Peyer's patch (tissue), 4 donors: ENCODE results near the gene RBM4B. TPM values are rescaled to one million over a fixed set of nuclear protein-coding genes. Genes with fewer than 3 reads are reported as not detected.

Experiments
- DNase-seq, 3 donors: peaks; one replicate each; pipeline ENCODE4 v3.0.0-alpha.2; 2017 to 2019
- H3K27ac ChIP-seq, 4 donors: fragments of 200-600 bp; sonication (generic); one replicate each; pipeline ENCODE4 v1.5.1; 2016 to 2019
- H3K27me3 ChIP-seq, 2 donors: fragments of 200-600 bp; sonication (generic); one replicate each; pipeline ENCODE4 v1.5.1; 2019
- H3K36me3 ChIP-seq, 3 donors: fragments of 200-600 bp; sonication (generic); one replicate each; pipeline ENCODE4 v1.5.1; 2016 to 2019
- H3K4me1 ChIP-seq, 4 donors: fragments of 200-600 bp; sonication (generic); one replicate each; pipeline ENCODE4 v1.5.1; 2016 to 2019
- H3K4me3 ChIP-seq, 4 donors: fragments of 200-600 bp; sonication (generic); 1 replicate in 3 of 4; 2 replicates in 1 of 4; pipeline ENCODE4 v1.5.1; 2016 to 2019; ENCODE audit warnings: mild to moderate bottlenecking in 1 of 4
- H3K9me3 ChIP-seq, 4 donors: fragments of 200-600 bp; sonication (generic); one replicate each; pipeline ENCODE4 v1.5.1; 2016 to 2019; ENCODE audit warnings: mild to moderate bottlenecking in 1 of 4
- POLR2A ChIP-seq, 2 donors: fragments of 450-650 bp; IDR thresholded peaks; one replicate each; pipeline ENCODE4 v1.5.1; 2017; ENCODE audit warnings: antibody characterized with exemption in 2 of 2, mild to moderate bottlenecking in 2 of 2, moderate library complexity in 2 of 2
- total RNA-seq, 4 donors: library from RNA; depleted of rRNA; stranded (reverse); fragments of >200 nt; gene quantifications; one replicate each; pipeline ENCODE4 v1.1.0, GENCODE V29; 2016
- TF ChIP-seq, protein P1 (sequence below), 6 experiments: fragments of 450-650 bp in 4 of 6; fragments of 200-600 bp in 2 of 6; sonication (generic) in 1 of 6; IDR thresholded peaks; one replicate each; pipeline ENCODE4 v1.5.1; 2017 to 2019; ENCODE audit warnings: antibody characterized with exemption in 6 of 6, mild to moderate bottlenecking in 3 of 6, moderate library complexity in 1 of 6

Gene RBM4B
- total RNA-seq, 4 donors from 2014 or later, result 15.2 to 33.0 (median 21.7) TPM

DNA sequence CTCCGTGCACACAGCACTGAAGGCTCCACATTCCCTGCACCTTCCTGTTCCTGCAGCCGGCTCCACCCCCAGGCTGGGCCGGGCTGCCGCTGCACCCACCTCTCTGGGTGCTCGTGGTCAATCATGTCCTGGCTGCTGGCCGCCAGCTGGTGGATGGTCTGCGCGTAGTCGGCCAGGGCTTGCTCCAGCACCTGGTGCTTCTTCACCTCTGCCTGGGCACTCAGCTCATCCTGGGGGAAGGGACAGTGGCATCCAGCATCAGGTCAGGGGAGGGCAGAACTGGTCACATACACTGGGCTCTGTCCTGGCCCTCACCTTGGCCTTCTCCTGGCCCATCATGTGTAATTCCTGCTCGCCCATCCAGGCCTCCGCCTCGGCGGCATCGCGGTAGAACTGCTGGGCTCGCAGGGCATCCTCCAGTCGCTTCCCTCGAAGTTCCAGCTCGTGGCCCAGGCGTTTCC lies 15.2 kb upstream of the RBM4B start:
- Histone ChIP-seq H3K9me3 (no peaks in the 10 kb centered on the region), H3K27me3 (no peaks in the 10 kb centered on the region), H3K4me3 (no peak overlapping the region), H3K4me1 (no peaks in the 10 kb centered on the region), H3K27ac (no peak overlapping the region), H3K36me3 (no peaks in the 10 kb centered on the region)
- no peak for TF ChIP-seq POLR2A (IDR thresholded peaks at IDR 0.05)
- TF ChIP-seq, protein P1, sequence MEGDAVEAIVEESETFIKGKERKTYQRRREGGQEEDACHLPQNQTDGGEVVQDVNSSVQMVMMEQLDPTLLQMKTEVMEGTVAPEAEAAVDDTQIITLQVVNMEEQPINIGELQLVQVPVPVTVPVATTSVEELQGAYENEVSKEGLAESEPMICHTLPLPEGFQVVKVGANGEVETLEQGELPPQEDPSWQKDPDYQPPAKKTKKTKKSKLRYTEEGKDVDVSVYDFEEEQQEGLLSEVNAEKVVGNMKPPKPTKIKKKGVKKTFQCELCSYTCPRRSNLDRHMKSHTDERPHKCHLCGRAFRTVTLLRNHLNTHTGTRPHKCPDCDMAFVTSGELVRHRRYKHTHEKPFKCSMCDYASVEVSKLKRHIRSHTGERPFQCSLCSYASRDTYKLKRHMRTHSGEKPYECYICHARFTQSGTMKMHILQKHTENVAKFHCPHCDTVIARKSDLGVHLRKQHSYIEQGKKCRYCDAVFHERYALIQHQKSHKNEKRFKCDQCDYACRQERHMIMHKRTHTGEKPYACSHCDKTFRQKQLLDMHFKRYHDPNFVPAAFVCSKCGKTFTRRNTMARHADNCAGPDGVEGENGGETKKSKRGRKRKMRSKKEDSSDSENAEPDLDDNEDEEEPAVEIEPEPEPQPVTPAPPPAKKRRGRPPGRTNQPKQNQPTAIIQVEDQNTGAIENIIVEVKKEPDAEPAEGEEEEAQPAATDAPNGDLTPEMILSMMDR (IDR thresholded peaks at IDR 0.05), result no peak
- no peak for DNase-seq

DNA sequence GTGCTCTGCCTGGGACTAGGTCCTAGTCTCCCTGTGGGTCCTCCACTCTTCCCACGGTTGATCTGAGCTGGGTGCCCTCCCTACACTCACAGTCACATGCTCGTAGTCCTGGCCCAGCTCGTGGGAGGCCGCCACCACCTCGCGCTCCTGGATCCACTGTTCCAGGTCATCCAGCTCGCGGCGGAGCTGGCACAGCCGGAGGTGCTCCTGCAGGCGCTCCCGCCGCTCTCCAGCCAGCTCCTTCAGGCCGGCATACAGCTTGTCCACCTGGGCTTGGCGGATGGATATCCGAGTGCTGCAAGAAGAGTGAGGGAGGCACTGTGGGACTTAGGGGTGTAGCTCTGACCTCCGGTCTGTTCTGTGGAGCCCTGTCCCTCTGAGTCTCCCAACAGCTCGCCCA lies 14.8 kb upstream of the RBM4B start:
- no peaks in the 10 kb centered on the region for H3K4me1 ChIP-seq
- no peak overlapping the region for H3K4me3 ChIP-seq
- H3K9me3 ChIP-seq, result no peaks in the 10 kb centered on the region
- TF ChIP-seq POLR2A (IDR thresholded peaks at IDR 0.05), result no peak
- TF ChIP-seq, protein P1 (IDR thresholded peaks at IDR 0.05), result no peak
- no peaks in the 10 kb centered on the region for H3K27me3 ChIP-seq
- no peak for DNase-seq
- no peak overlapping the region for H3K27ac ChIP-seq
- no peaks in the 10 kb centered on the region for H3K36me3 ChIP-seq

DNA sequence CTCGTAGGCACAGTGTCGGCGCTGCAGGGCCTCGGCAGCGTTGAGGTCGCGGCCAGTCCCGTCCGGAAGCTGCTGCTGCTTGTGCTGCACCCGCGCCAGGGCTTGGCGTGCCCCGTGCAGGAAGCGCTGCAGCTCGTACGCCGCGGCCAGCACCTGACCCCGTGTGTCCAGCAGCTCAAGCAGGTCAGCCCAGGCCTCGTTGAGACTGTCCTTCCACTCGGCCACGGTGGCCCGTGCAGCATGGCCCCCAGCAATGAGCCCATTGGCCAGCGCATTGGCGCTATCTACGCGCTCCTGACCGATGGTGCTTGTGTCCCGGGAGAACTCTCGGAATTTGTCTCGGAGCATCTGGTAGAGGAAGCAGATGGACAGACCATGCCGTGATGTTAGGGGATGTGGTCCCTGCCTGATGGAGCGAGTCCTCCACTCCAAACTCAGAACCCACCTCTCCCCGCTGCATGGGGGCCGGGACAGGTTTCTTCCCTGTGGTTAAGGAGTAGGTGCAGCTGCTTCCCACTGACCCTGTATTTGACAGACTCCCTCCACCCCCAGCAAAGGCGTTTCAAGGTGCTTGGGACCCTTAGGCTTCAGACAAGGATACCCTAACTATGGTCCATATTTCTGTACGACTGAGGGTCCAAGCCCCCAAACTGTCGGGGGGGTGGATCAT lies 13.8 kb upstream of the RBM4B start:
- Histone ChIP-seq H3K9me3 (no peaks in the 10 kb centered on the region), H3K4me3 (no peak overlapping the region), H3K27me3 (no peaks in the 10 kb centered on the region), H3K4me1 (no peaks in the 10 kb centered on the region), H3K27ac (no peak overlapping the region), H3K36me3 (no peaks in the 10 kb centered on the region)
- DNase-seq, result peak in 1 of 3 donors; percentile 15
- TF ChIP-seq, protein P1 (IDR thresholded peaks at IDR 0.05), result no peak
- no peak for TF ChIP-seq POLR2A (IDR thresholded peaks at IDR 0.05)

DNA sequence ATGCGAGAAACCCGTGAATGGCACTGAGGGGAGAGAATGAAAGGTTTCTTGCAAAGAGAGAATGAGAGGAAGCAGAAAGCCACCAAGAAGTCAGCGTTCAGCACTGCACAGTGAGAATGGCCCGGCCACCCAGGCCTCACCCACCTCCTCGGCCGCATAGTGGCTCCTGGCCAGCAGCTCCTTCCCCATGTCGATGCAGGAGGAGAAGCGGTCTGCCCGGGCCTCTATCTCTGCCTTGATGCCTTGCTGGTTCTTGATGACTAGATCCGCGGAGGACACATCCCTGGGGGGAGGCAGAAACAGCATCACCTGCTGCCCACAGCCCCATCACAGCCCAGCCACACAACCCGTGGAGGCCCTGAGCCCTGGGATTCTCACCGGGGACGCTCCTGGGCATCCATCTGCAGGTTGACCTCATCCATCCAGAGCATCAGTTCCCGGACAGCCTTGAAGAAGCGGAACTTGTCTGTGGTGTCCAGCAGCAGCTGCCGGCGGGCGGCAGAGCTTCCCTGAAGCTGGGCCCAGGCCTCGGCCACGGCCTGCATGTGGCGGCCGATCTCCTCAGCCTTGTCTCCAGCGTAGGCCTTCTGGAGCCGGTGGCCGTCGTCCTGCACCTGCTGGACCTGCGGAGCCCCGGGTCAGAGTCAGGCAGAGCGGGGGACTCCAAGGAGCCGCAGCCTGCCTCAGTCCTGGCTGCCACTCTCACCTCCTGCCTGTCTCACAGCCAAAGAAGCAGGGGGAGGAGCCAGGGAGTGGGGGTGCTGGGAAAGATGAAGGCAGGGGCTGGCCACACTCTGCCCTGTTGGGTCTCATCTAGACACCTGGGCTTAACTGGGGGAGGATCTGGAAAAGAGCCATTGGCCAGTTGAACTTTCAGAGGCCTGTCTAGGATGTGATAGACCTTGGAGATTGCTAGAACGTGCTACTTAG lies 12.2 kb upstream of the RBM4B start:
- no peaks in the 10 kb centered on the region for H3K9me3 ChIP-seq
- no peak for TF ChIP-seq POLR2A (IDR thresholded peaks at IDR 0.05)
- TF ChIP-seq, protein P1 (IDR thresholded peaks at IDR 0.05), result no peak
- no peak for DNase-seq

DNA sequence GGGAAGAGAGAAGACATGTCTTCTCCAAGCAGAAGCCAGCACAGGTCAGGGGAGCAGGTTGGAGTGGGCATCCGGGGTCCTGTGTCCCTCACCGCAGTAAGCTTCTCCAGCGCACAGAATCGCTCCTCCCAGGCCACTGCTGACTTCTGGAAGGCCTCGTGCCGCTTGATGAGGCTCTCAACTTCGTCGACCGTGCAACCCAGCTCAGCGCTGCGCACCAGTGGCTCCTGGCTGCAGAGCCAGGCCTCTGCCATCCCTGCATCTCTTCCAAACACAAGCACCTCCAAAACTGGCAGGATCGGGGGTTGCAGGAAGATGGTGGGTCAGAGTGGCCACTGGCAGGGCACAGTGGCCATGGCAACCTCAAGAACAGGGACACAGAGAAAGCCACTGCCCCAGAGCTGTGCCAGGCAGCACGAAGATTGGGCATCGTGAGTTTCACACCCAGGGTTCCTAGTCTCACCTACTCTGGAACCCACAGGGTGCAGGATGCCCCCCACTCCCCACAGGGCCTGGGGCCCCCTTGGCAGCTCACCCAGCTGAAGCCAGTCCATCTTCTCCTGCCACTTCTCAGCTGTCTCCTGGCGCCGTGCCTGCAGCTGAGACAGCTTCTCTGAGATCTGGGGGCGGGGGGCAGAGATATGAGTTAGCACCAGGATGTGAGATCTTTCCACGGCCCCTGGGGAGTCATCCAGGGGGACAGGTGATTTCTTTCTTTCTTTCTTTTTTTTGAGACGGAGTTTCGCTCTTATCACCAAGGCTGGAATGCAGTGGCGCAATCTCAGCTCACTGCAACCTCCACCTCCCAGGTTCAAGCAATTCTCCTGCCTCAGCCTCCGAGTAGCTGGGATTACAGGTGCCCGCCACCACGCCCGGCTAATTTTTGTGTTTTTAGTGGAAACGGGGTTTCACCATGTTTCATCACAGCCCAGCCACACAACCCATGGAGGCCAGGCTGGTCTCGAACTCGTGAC lies 11.2 kb upstream of the RBM4B start:
- Histone ChIP-seq H3K4me1 (no peaks in the 10 kb centered on the region), H3K4me3 (no peak overlapping the region), H3K27ac (no peak overlapping the region), H3K9me3 (no peaks in the 10 kb centered on the region), H3K36me3 (no peaks in the 10 kb centered on the region), H3K27me3 (no peaks in the 10 kb centered on the region)
- no peak for DNase-seq
- no peak for TF ChIP-seq POLR2A (IDR thresholded peaks at IDR 0.05)

More for the DNA sequence above, 12.2 kb upstream of the RBM4B start:
- H3K27me3 ChIP-seq, result no peaks in the 10 kb centered on the region
- no peak overlapping the region for H3K4me3 ChIP-seq
- no peak overlapping the region for H3K27ac ChIP-seq
- no peaks in the 10 kb centered on the region for H3K36me3 ChIP-seq
- no peaks in the 10 kb centered on the region for H3K4me1 ChIP-seq
